HG02642 (cell line): ENCODE results near the gene EPB41.
A peak's percentile ranks its signal among the peaks of the same experiment; 100 is the strongest.
"Not testable (repeated sequence)": the region's sequence is repeated elsewhere in the genome, so short reads cannot be mapped to it uniquely, and the experiment has no call there.

Source experiments
- ATAC-seq: cut with Tn5 transposase; IDR thresholded peaks from one replicate; pipeline ENCODE4 v1.9.1; 2021; ENCODE audit warnings: mild to moderate bottlenecking; ENCODE audit not compliant: unreplicated experiment, poor library complexity

Gene EPB41

DNA sequence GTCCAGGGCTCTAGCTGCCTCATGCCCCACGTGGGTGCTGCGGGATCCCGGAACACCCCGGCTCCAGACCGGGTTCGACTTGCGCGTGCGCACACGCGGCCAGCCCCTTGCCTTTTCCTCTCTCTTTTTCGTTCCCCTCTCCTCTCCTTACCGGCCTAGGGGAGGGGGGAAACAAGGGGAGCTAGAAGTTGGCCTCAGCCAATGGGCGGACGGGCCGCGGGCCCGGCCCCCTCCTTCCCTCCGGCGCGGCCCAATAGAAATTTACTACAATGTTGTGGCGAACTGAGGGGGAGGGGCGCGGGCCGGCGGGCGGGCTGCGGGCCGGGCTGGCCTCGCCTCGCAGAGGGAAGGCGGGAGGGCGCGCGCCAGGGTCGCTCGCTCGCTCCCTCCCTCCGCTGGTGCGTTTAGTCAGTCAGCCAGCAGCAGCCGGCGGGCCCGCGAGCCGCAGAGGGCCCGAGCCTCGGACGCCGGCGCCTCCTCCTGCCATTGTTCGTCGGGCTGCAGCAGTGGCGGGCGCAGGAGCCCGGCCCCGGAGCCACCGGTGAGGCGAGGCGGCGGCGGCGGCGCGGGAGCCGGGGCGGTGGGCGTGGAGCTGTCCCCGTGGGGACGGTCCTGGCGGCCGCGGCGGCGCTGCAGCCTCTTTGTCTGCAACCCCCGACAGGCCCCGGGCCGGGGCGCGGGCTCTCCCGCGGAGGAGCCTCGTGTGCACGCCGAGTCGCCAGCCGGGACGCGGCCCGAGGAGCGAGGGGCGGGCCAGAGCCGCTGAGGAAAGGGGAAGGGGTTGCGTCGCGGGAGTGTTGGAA lies at the start of gene EPB41:
Gene EPB41, plus strand, starts transcription at position 342 of the 803 bp plus-strand sequence. CDS start 72,869 bp downstream, outside the sequence.
- peak; percentile 89 for ATAC-seq

DNA sequence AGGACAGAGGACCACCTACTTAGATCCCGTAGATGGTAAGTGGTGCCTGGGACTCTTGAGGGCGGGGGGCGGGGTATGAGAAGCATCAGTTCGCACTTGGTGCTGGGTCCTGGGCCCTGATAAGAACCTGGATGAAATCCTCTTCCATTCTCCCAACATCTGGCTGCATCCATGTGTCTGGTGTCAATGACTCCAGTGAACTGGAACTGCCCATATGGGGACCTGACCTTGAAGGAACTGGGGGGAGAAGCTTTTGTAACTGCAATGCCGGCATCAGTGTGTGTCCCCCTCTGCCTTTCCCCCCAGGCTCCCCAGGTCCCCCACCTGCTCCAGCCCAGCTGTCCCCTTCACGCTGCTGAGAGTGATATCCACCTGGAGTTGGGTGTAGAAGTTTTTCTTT lies 49.7 kb upstream of the EPB41 start:
- no peak for ATAC-seq

DNA sequence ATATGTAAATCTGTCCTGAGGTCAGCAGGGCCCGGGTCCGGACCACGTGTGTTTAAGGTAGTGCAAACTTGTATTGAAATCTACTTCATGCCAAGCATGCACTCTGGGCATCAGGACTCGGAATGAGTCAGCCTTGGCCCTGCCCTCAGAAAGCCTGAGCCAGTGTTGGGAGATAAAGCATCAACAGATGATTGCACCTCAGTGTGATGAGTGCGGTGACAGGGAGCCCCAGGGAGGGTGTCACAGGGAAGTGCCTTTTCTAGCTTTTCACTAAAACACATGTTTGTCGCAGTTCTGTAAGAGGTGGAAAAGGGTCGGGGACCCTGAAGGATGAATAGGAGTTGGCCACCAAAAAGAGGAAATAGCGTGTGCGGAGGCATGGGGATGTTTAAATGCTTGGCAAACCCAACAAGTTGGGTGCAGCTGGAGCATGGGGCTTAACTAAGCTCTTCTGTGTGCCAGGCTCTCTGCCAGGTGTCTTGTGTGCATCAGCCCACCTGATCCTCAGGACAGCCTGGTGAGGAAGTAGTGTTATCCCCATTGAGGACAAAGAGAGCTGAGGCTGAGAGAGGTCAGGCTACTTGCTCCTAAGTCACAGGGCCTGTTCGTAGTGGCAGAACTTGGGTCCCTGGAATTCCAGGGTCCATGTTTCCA lies 48.2 kb upstream of the EPB41 start:
- ATAC-seq, result no peak

DNA sequence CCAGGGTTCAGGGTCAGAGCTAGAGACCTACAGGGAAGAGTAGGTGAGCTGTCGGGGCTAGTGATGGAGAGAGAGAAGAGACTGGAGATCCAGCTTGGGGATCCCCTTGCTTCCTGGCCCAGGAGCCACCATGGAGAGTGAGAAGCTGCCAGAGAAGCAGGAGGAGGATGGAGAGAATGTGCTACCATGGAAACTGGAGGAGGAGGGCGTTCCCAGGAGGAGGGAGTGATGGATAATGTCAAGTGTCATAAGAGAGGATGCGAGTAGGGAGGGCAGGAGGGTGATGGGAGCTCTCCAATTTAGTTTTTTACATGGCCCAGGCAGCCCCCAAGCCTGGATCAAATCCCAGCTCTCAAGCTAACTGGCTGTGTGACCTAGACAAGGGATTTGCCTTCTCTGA lies 46.5 kb upstream of the EPB41 start:
- no peak for ATAC-seq

DNA sequence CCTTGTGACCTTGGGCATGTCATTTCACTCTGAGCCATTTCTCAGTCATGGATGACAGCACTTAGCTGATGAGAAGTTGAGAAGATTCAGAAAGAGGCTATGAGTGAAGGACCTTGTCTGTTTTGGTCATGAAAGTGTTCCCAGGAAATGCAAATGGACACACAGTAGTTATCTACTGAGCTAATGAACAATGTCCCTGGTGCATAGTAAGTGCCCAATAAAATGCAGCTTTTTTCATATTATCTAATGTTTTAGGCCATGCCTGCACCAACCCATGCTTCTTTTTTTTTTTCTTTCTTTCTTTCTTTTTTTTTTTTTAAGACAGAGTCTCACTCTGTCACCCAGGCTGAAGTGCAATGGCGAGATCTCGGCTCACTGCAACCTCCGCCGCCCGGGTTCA lies 44.4 kb upstream of the EPB41 start:
- no peak for ATAC-seq

DNA sequence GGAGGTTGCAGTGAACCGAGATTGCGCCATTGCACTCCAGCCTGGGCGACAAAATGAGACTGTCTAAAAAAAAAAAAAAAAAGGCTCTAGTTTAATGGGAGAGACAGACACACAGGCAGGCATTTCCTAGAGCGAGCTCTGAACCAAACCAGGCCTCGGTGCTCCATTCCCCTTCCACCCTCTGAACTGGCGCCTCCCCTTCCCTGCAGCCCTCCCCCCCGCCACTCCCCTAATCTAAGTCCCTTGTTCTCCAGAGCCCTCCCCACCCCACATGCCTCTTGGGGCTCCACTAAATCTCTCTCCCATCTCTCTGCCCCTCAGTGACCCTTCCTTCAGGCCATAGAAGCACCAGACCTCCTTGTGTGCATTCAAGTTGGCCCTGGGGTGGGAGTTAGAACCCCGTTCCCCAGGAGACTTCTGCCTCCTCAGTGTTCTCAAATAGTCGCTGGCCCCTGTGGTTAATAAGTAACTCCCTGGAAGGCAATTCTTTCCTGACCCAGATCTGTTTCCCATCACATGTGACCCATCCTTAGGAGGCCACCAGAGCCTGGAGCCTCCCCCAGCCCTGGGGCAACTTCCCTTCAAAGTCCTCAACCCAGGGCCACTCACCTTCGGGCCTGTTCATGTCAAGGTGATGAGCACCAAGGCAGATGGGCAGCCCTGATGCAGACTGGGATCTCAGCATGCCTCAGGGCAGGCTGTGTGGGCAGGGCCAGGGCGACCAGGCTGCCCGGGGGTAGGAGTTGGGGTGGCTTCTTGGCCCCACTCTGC lies 42.6 kb upstream of the EPB41 start:
- ATAC-seq, result no peak

DNA sequence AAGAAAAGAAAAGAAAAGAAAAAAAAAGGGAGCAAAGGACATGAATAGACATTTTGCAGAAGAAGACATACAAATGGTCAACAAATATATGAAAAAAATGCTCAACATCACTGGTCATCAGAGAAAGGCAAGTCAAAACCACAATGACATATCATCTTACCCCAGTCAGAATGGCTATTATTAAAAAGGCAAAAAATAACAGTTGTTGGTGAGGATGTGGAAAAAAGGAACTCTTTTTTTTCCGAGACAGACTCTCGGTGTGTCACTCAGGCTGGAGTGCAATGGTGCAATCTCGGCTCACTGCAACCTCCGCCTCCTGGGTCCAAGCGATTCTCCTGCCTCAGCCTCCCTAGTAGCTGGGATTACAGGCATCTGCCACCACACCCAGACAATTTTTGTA lies 39.2 kb upstream of the EPB41 start:
- ATAC-seq, result not testable (repeated sequence)

DNA sequence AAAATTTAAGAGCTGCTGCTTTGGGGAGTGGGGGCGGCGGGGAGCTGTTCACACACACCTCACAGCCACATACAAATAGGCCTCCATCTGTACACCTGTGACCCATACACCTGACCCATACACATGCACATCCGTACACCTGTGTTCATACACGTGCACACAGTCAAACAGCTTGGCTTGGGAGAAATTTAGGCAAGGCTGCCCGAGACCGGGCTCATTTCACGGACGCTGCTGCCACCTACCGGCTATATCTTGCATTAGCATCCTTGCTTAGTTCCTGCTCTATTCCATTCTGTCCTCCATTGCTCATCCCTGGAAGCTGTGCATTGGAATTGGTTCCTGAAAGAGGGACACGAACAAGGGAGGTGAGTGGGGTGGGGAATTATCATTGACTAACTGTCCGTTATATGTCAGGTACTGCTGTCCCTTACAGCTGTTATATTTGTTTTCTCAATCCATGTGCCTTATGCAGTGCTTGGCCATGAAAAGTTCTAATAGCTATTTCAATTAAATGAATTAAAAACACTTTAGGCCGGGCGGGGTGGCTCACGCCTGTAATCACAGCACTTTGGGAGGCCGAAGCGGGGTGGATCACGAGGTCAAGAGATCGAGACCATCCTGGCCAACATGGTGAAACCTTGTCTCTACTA lies 37.1 kb upstream of the EPB41 start:
- peak; percentile 55 for ATAC-seq

DNA sequence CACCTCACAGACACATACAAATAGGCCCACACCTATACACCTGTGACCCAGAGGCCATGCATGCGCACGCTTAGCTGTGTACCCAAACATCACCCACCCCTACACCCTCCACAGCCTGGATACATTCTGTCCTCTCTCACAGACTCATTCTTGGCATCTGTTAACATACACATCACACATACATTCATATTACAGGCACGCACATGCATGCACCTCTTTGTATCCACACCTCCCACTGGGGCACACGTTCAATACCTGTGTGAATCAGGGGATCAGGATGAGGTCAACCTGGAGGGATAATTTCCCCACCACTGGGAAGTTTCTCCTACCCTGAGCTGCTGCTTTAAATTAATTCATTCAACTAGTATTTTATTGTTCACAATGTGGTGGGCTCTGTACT lies 35.6 kb upstream of the EPB41 start:
- no peak for ATAC-seq

DNA sequence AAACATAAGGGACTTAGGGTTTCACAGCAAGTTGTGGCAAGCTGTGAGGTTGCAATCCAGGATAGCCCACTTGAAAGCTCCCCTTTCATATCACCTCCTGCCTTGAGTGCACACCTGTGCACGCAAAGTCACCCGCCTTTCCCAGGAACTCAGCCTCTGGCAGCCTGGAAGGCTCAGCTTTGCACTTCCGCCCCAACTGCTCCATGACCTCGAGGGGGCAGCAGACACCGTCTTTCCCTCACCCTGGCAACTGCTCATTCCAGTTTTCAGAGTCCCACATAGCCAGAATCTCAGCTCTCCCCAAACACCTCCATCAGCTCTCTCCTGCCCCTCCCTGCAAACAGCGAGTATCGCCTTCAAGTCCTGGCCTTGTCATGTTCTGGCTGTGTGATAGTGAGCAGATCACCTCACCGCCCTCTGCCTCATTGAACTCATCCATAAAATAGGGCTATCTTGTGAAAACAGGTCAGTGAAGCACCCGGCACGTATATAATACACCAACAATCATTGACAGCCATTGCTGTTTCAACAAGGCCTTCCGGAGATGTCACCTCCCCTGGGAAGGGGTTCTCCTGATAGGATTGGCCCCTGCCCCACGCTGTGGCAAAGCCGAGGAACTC lies 32.2 kb upstream of the EPB41 start:
- no peak for ATAC-seq

DNA sequence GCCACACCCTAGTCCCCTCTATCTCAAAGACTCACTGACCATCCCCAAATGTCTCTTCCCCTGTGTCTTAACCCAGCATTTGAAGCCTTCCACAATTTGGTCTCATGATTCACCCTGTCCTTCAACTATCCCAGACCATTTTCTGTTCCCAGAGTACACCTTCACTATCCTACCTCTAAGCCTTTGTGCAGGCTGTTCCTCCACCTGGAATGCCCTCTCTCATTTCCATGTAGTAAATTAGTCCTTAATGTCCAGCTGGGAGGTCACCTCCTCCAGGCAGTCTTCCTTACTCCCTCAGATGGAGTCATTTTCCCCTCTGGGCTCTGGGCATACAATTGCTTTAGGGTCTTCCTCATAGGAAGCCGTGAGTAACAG lies 31.1 kb upstream of the EPB41 start:
- no peak for ATAC-seq

DNA sequence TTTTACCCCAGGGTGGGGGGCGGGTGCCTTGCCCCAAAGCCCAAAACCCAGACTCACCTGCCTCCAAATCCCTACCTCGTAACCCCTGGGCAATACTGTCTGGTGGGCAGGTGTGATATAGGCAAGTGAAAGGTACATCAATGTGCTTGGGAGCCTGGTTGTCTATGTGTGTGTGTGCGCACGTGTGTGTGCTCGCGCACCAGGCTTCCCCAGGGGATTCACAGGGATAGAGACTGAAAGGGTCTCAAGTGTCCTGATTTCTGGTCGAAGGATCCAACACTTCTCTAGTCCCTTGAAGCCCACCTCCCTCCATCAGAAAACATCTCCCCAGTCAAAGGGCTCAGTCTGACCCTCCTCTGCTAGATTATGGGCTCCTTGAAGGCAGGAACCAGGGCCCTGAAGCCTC lies 28.9 kb upstream of the EPB41 start:
- ATAC-seq, result no peak

DNA sequence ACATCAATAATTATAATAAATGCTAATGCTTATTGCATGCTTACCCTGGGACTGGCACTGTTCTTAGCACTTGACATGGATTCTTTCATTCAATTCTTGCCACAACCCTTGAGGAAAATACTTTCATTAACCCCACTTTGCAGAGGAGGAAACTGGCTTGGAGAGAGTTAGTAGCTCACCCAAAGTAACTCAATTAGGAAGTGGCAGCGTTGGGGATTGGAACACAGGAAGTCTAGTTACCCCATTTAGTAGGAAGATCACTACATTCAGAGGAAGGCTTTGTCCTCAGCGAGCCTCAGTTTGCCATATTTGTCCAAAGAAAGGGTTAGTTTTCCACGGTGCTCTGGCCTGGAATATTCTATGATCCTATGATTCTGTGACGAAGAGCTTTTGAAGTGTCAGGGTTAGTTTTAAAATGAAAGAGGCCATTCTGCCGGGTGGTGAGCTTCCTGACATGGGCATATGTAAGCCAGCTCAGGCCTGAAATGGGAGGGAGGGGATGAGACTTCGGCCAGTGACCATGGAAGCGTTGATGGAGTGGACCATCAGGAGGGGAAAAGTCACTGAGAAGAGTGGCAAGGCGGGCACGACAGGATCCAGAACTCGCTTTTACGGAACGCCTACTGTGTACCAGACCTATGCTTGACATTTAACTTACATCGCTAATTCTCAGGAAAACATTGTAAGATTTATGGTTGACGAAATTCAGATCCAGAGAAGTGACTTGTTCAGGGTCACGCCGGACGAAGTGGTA lies 28.2 kb upstream of the EPB41 start:
- no peak for ATAC-seq

DNA sequence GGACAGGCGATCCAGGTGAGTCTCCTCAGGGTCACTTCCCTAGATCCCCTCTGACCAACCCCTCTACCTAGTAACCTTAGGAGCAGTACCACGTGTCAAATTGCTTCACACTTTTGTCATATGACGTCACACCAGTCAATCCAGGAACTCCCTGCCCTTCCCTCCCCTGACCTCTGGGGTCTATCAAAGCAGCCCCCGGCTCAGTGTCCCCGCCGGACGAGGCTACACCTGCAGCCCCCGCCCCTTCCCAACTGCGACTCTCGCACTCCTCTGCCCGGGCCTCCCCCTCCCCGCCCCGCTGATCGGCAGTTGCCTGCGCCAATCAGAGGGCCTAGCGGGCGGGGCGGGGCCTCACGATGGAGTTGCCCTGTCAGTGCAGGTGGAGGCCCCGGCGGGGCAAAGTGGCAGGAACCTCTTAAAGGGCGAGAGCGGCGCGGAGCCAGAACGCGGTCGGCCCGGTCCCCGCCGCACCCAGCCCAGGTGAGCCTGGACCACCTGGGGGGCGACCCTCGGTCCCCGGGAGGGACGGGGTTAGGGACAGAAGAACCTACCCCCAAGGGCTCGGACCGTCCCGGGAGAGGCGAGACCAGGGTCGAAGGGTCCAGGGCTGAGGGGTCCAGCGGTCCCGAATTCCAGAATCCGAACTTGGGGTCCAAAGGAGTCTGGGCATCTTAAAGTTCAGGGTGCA lies 27.5 kb upstream of the EPB41 start:
- ATAC-seq, result peak; percentile 63

DNA sequence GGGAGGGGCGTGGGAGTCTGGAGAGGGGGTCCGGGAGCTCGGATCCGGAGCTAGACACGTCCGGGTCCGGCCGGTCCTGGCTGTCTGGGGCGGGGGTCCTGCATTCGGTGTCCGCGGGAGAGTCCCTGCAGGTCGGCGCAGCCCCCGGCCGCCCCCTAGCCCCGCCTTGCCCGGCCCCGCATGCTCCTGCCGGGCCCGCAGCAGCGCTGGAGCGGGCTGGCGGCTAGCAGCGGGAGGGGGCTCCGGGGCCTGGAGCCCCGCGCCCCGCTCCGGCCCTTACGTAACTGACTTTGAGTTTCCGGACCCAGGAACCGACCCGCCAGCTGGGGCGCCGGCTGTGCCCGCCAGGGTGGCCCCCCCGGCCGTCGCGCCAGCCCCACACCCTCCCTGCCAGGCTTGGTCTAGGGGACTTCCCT lies 26.9 kb upstream of the EPB41 start:
- ATAC-seq, result peak; percentile 27

DNA sequence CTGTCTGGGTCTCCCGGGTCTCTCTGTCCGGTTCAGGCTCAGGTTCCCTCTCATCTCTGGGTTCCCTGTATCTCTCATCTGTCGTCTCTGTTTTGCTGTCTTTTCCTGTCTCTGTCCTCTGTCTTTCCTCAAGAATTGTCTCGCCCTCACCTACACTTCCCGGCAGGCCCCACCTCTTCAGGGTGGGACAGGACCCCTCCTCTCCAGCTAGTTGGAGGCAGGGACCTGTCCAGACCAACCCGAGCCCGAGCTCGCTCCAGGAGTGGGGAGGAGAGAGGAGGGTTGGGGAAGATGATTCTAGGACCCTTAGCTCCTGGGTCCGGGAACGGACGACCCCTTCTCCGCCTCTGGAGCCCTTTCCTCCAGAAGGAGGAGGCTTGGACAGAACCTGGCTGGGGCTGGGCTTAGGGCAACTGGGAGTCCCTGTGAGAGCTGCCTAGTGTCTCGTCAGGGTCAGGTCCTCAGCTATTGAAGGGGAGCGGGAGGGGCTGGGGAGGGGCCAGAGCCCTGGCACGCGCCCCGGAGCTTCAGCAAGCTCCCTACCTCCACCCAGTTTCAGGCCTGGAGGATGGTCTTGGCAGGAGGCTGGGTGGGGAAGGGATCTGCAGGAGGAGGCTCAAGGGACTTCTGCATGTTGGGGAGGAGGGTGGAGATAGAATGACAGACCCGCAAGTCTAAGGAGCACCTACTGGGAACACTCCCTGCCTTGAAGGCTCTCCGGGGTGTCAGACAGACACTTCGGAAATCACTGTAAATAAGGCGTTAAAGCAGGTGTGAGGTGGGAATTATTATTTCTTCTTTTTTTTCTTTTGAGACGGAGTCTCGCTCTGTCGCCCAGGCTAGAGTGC lies 26.3 kb upstream of the EPB41 start:
- no peak for ATAC-seq

DNA sequence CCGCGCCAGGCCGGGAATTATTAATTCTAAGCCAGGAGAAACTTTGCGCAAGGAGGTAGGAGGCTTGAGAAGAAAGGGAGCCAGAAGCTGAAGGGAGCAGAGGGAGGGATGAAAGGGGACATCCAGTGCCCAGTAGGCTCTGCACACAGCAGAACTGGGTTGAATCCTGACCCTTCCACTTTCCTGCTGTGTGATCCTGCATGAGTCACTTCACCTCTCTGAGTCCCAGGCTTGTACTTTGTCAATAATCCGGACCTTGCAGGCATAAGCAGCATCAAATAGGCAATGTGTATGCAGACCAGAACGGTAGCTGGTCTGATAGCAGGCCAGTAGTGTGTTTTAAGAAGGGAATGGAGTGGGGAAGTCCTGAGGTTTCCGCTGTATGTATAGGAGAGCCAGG lies 25.5 kb upstream of the EPB41 start:
- no peak for ATAC-seq

DNA sequence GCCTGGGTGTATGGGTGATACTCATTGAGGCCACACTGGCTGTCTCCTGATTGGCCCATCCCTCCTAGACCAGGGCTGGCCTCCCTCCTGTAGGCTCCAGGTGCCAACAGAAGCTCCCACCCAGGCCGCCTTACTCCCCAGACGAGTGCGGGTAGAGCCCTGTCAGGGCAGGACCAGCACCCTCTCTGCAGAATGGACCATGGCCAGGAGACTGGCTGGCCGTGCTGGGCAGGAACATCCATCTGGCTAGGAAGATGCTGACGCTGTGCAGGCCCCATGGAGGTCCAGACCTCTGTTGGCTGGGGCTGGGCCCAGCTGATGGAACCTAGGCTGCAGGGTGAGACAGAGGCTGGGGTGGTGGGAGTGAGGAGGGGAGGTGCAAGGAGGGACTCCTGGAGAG lies 25.0 kb upstream of the EPB41 start:
- ATAC-seq, result no peak
